Measurements from ENCODE around the gene LPA.
"Not testable (repeated sequence)": the region's sequence is repeated elsewhere in the genome, so short reads cannot be mapped to it uniquely, and the experiment has no call there.

Gene LPA

GRCh38 chr6:160659562-160659961 lies 4.5 kb downstream of the LPA start:
- FAIRE-seq: no peak

GRCh38 chr6:160634706-160635105 lies 29.4 kb downstream of the LPA start:
- no peak for FAIRE-seq

- FAIRE-seq: no peak
Measured at GRCh38 chr6:160595838-160596832, 67.9 kb downstream of the LPA start.

- FAIRE-seq: not testable (repeated sequence)
Measured at GRCh38 chr6:160595297-160595696, 68.8 kb downstream of the LPA start.

GRCh38 chr6:160586374-160586773 lies 77.7 kb downstream of the LPA start:
- no peak for FAIRE-seq

- FAIRE-seq: no peak
Measured at GRCh38 chr6:160583794-160584193, 80.3 kb downstream of the LPA start.

- no peak for FAIRE-seq
Measured at GRCh38 chr6:160581406-160581805, 82.7 kb downstream of the LPA start.

- not testable (repeated sequence) for FAIRE-seq
Measured at GRCh38 chr6:160578515-160578914, 85.6 kb downstream of the LPA start.

GRCh38 chr6:160573943-160574342 lies 90.1 kb downstream of the LPA start:
- FAIRE-seq: no peak

GRCh38 chr6:160571201-160571600 lies 92.9 kb downstream of the LPA start:
- FAIRE-seq: not testable (repeated sequence)

- no peak for FAIRE-seq
Measured at GRCh38 chr6:160544802-160545201, 119.3 kb downstream of the LPA start.

- FAIRE-seq: no peak
Measured at GRCh38 chr6:160535270-160535669, 128.8 kb downstream of the LPA start.

GRCh38 chr6:160534050-160534696 lies 129.9 kb downstream of the LPA start:
- no peak for FAIRE-seq

- no peak for FAIRE-seq
Measured at GRCh38 chr6:160532315-160532714, 131.8 kb downstream of the LPA start.

GRCh38 chr6:160531826-160532225 lies 132.2 kb downstream of the LPA start:
- no peak for FAIRE-seq

- not testable (repeated sequence) for FAIRE-seq
Measured at GRCh38 chr6:160529524-160529923, 134.6 kb downstream of the LPA start.

- no peak for FAIRE-seq
Measured at GRCh38 chr6:160523223-160523622, 140.9 kb downstream of the LPA start.

GRCh38 chr6:160520043-160520904 lies 143.8 kb downstream of the LPA start:
- no peak for FAIRE-seq

- FAIRE-seq: no peak
Measured at GRCh38 chr6:160519603-160520042, 144.5 kb downstream of the LPA start.

GRCh38 chr6:160519133-160519532 lies 144.9 kb downstream of the LPA start:
- no peak for FAIRE-seq

GRCh38 chr6:160513836-160514235 lies 150.2 kb downstream of the LPA start:
- no peak for FAIRE-seq

- FAIRE-seq: no peak
Measured at GRCh38 chr6:160510976-160511617, 153.0 kb downstream of the LPA start.

Data from endometrium (tissue), 2 donors.